Caki2 (cell line): ENCODE measurements around the gene PDSS2. TPM values are rescaled to one million over a fixed set of nuclear protein-coding genes. Genes with fewer than 3 reads are reported as not detected.

Source experiments
- DNase-seq: peaks from one replicate; pipeline ENCODE4 v3.0.0-alpha.2; 2015; ENCODE audit warnings: low read depth
- in situ Hi-C: cut with HindIII; loops from 2 replicates; pipeline ENCODE4 v1.10.0; 2016; ENCODE audit warnings: low sequenced_read_pairs, low pct_unique_long_range_greater_than_20kb, mixed read lengths
- total RNA-seq: library from RNA; depleted of rRNA; stranded (reverse); fragments of >200 nt; shearing (Covaris generic); gene quantifications from 2 replicates; pipeline ENCODE4 v1.2.3, GENCODE V29; 2014; ENCODE audit warnings: low replicate concordance; rRNA removed

PDSS2 gene
- total RNA-seq = 21.1 and 22.3 TPM in 2 replicates

- DNase-seq = peak; percentile 91
- in situ Hi-C loops = no loop called here
These were observed at the start of gene PDSS2 for GRCh38 chr6:107459283-107460082. Gene PDSS2, minus strand, starts transcription at chr6:107459564. Its CDS starts 279 bp downstream, at chr6:107459285.

GRCh38 chr6:107506145-107506544 lies 46.8 kb upstream of the PDSS2 start:
- in situ Hi-C loops = no loop called here
- DNase-seq = no peak

- DNase-seq = no peak
- in situ Hi-C loops = no loop called here
These were observed 45.1 kb upstream of the PDSS2 start for GRCh38 chr6:107504270-107505026.

- in situ Hi-C loops = no loop called here
- DNase-seq = no peak
These were observed 37.7 kb upstream of the PDSS2 start for GRCh38 chr6:107496892-107497684.

- in situ Hi-C loops = no loop called here
- no peak for DNase-seq
These were observed 36.6 kb upstream of the PDSS2 start for GRCh38 chr6:107495971-107496370.

- in situ Hi-C loops = no loop called here
- DNase-seq = no peak
These were observed 35.9 kb upstream of the PDSS2 start for GRCh38 chr6:107495196-107495643.

- in situ Hi-C loops = no loop called here
- DNase-seq = no peak
These were observed 34.0 kb upstream of the PDSS2 start for GRCh38 chr6:107493158-107494057.

GRCh38 chr6:107491760-107492660 lies 32.6 kb upstream of the PDSS2 start:
- in situ Hi-C loops = no loop called here
- DNase-seq = no peak

- no peak for DNase-seq
- in situ Hi-C loops = no loop called here
These were observed 31.8 kb upstream of the PDSS2 start for GRCh38 chr6:107491138-107491609.

GRCh38 chr6:107490566-107491137 lies 31.3 kb upstream of the PDSS2 start:
- in situ Hi-C loops = no loop called here
- no peak for DNase-seq

- in situ Hi-C loops = no loop called here
- peak; percentile 33 for DNase-seq
These were observed 30.5 kb upstream of the PDSS2 start, which contains the start of gene SOBP for GRCh38 chr6:107489636-107490565. Gene SOBP, plus strand, starts transcription at chr6:107490117. Its CDS starts 500 bp downstream, at chr6:107490617.

- in situ Hi-C loops = no loop called here
- DNase-seq = peak; percentile 16
These were observed 29.7 kb upstream of the PDSS2 start for GRCh38 chr6:107488875-107489635.

GRCh38 chr6:107488174-107488874 lies 29.0 kb upstream of the PDSS2 start:
- peak; percentile 1 for DNase-seq
- in situ Hi-C loops = no loop called here

GRCh38 chr6:107485157-107485556 lies 25.8 kb upstream of the PDSS2 start:
- no peak for DNase-seq
- in situ Hi-C loops = no loop called here
